Fibroblast of lung (primary cell): ENCODE measurements around the gene TBL1X. TPM values are rescaled to one million over a fixed set of nuclear protein-coding genes. Genes with fewer than 3 reads are reported as not detected.
A peak's percentile ranks its signal among the peaks of the same experiment; 100 is the strongest.

Source experiments
- DNase-seq, 2 donors: peaks; one replicate each; pipeline versions ENCODE4 v3.0.0 to v3.0.0-alpha.2; 2010; ENCODE audit warnings: low read depth in 2 of 2
- H2AFZ ChIP-seq: 2 replicates; pipeline ENCODE4 v1.5.1; 2012; ENCODE audit warnings: low read length, control low read depth, inconsistent platforms
- H3K27ac ChIP-seq: 2 replicates; pipeline ENCODE4 v1.5.1; 2011; ENCODE audit warnings: low read length, control low read depth; ENCODE audit not compliant: insufficient read depth
- H3K27me3 ChIP-seq: 2 replicates; pipeline ENCODE4 v1.5.1; 2011; ENCODE audit warnings: mild to moderate bottlenecking, low read length; ENCODE audit not compliant: control insufficient read depth, insufficient read depth
- H3K36me3 ChIP-seq: 2 replicates; pipeline ENCODE4 v1.5.1; 2011; ENCODE audit warnings: low read length; ENCODE audit not compliant: control insufficient read depth, insufficient read depth
- H3K4me1 ChIP-seq: 2 replicates; pipeline ENCODE4 v1.5.1; 2011; ENCODE audit warnings: low read length; ENCODE audit not compliant: control insufficient read depth, insufficient read depth; ENCODE audit errors: extremely low read depth
- H3K4me2 ChIP-seq: 2 replicates; pipeline ENCODE4 v1.5.1; 2011; ENCODE audit warnings: low read length, control low read depth; ENCODE audit not compliant: insufficient read depth; ENCODE audit errors: extremely low read depth
- H3K4me3 ChIP-seq, 4 experiments: fragments of 200-600 bp in 1 of 4; sonication (generic) in 1 of 4; replicated peaks in 1 of 4; 2 replicates each; pipeline ENCODE4 v1.5.1; 2011 to 2016; ENCODE audit warnings: low read length in 4 of 4, low read depth in 3 of 4, mild to moderate bottlenecking in 3 of 4, control low read depth in 2 of 4, inconsistent platforms in 1 of 4, mixed read lengths in 1 of 4; ENCODE audit not compliant: insufficient read depth in 1 of 4; ENCODE audit errors: control extremely low read depth in 1 of 4
- H3K79me2 ChIP-seq: 2 replicates; pipeline ENCODE4 v1.5.1; 2012; ENCODE audit warnings: mild to moderate bottlenecking, low read length, inconsistent platforms; ENCODE audit not compliant: control insufficient read depth, insufficient read depth
- H3K9ac ChIP-seq: 2 replicates; pipeline ENCODE4 v1.5.1; 2011; ENCODE audit warnings: mild to moderate bottlenecking, low read length, control low read depth; ENCODE audit not compliant: insufficient read depth
- H3K9me3 ChIP-seq: 2 replicates; pipeline ENCODE4 v1.5.1; 2012; ENCODE audit warnings: low read depth, low read length; ENCODE audit not compliant: control insufficient read depth, insufficient read depth
- H4K20me1 ChIP-seq: 2 replicates; pipeline ENCODE4 v1.5.1; 2011; ENCODE audit warnings: low read length; ENCODE audit not compliant: control insufficient read depth, insufficient read depth; ENCODE audit errors: extremely low read depth
- EZH2 ChIP-seq: IDR thresholded peaks from 2 replicates; pipeline ENCODE4 v1.5.1; 2012; ENCODE audit warnings: low read length, control low read depth, mild to moderate bottlenecking; ENCODE audit errors: missing control alignments
- polyA plus RNA-seq, 2 donors: library from polyadenylated mRNA; depleted of rRNA in 1 of 2; stranded (reverse) in 1 of 2; unstranded in 1 of 2; fragments of >200 nt; gene quantifications; 2 replicates each; pipeline ENCODE4 v1.2.1, GENCODE V29; 2011 to 2012; ENCODE audit warnings: missing spikeins in 1 of 2
- total RNA-seq: library from RNA; depleted of rRNA; stranded (reverse); fragments of >200 nt; gene quantifications from 2 replicates; pipeline ENCODE4 v1.2.1, GENCODE V29; 2014
- TF ChIP-seq, protein P1 (sequence below), 2 donors: IDR thresholded peaks in 1 of 2; conservative IDR thresholded peaks in 1 of 2; 1 replicate in 1 of 2; 2 replicates in 1 of 2; pipeline ENCODE4 v1.5.1; 2011 to 2012; ENCODE audit warnings: low read length in 2 of 2, control low read depth in 1 of 2, inconsistent platforms in 1 of 2, low read depth in 1 of 2, mild to moderate bottlenecking in 1 of 2

The TBL1X gene
- total and polyA plus RNA-seq, 2 donors (not counting 1 experiment from before 2014, with no cell fraction given): 25.8 to 29.4 TPM

DNA sequence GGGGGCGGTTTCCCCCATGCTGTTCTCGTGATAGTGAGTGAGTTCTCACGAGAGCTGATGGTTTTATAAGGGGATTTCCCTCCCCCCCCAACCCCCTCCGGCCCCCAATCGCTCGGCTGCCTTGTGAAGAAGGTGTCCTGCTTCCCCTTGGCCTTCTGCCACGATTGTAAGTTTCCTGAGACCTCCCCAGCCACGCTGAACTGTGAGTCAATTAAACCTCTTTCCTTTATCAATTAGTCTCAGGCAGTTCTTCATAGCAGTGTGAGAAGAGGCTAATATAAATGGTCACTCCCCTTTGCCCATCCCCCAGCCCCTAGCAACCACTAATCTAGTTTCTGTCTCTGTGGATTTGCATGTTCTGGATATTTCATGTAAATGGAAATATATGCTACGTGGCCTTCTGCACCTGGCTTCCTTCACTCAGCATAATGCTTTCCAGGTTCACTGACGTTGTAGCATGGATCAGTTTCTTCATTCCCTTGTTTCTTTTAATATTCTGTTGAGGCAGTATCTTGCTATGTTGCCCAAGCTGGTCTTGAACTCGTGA, 284.4 kb downstream of the TBL1X start:
- TF ChIP-seq, protein P1, sequence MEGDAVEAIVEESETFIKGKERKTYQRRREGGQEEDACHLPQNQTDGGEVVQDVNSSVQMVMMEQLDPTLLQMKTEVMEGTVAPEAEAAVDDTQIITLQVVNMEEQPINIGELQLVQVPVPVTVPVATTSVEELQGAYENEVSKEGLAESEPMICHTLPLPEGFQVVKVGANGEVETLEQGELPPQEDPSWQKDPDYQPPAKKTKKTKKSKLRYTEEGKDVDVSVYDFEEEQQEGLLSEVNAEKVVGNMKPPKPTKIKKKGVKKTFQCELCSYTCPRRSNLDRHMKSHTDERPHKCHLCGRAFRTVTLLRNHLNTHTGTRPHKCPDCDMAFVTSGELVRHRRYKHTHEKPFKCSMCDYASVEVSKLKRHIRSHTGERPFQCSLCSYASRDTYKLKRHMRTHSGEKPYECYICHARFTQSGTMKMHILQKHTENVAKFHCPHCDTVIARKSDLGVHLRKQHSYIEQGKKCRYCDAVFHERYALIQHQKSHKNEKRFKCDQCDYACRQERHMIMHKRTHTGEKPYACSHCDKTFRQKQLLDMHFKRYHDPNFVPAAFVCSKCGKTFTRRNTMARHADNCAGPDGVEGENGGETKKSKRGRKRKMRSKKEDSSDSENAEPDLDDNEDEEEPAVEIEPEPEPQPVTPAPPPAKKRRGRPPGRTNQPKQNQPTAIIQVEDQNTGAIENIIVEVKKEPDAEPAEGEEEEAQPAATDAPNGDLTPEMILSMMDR (conservative IDR thresholded peaks at IDR 0.05 in 1 of 2, IDR thresholded peaks at IDR 0.05 in 1 of 2; ENCODE audit: low read depth in 1 of 2, low read length in 2 of 2): no peak
- TF ChIP-seq EZH2: no peak
- H3K79me2 ChIP-seq: no peaks in the 10 kb centered on the region
- H3K9ac ChIP-seq: no peak overlapping the region
- H3K27ac ChIP-seq: no peak overlapping the region
- no peak overlapping the region for H2AFZ ChIP-seq
- no peaks in the 10 kb centered on the region for H3K9me3 ChIP-seq
- no peaks in the 10 kb centered on the region for H4K20me1 ChIP-seq
- no peaks in the 10 kb centered on the region for H3K4me1 ChIP-seq
- no peak overlapping the region for H3K4me3 ChIP-seq
- H3K4me2 ChIP-seq: no peak overlapping the region
- H3K36me3 ChIP-seq: no peaks in the 10 kb centered on the region
- no peaks in the 10 kb centered on the region for H3K27me3 ChIP-seq
- no peak for DNase-seq

DNA sequence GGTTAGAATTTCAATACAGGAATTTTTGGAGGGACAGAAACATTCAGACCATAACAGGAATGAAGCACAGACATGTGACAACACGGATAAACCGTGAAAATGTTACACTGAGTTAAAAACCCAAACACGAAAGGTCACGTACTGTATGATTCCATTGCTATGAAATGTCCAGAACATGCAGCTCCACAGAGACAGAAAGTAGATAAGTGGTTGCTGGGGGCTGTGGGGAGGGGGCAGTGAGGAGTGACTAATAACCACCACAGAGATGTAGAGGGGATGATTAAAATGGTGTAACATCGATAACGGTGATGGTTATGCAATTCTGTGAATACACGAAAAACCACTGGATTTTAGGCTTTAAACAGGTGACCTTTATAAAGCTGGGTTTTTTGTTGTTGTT, 292.5 kb downstream of the TBL1X start:
- no peak overlapping the region for H3K4me2 ChIP-seq
- no peaks in the 10 kb centered on the region for H3K79me2 ChIP-seq
- no peak overlapping the region for H2AFZ ChIP-seq
- H3K9ac ChIP-seq: no peak overlapping the region
- no peaks in the 10 kb centered on the region for H3K27me3 ChIP-seq
- no peaks in the 10 kb centered on the region for H4K20me1 ChIP-seq
- TF ChIP-seq, protein P1 (conservative IDR thresholded peaks at IDR 0.05 in 1 of 2, IDR thresholded peaks at IDR 0.05 in 1 of 2; ENCODE audit: low read depth in 1 of 2, low read length in 2 of 2): no peak
- TF ChIP-seq EZH2: no peak
- H3K36me3 ChIP-seq: no peaks in the 10 kb centered on the region
- no peaks in the 10 kb centered on the region for H3K9me3 ChIP-seq
- no peaks in the 10 kb centered on the region for H3K4me1 ChIP-seq
- no peak overlapping the region for H3K4me3 ChIP-seq
- DNase-seq: peak in 1 of 2 donors; percentile 12
- H3K27ac ChIP-seq: no peak overlapping the region

DNA sequence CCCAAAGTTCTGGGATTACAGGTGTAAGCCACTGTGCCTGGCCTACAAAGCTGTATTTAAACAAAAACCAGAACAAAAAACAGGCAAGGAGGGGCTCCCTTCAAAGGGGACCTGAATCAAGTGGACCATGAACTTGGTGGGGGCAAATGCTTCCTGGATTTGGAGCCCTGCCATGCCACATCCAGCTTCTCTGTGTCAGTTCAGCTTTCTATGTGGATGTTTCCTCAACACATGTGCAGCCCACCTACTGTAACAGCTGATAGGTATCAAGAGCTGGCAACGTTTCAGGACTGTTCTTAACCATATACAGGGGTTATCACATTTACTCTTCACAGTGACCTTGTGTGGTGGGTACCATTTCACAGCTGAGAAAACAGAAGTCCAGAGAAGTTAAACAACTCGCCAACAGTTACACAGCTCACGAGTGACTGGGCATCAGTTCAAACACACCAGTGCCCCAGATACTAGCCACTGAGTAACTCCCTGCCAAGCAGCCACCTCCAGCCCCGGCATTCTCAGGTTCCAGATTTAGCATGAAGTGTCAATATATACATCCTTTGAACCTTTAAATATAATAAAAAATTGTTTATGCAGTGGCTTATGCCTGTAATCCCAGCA, 293.3 kb downstream of the TBL1X start:
- Histone ChIP-seq H3K4me1 (no peaks in the 10 kb centered on the region), H3K9ac (no peak overlapping the region), H3K27ac (no peak overlapping the region), H3K27me3 (no peaks in the 10 kb centered on the region), H3K4me2 (no peak overlapping the region), H4K20me1 (no peaks in the 10 kb centered on the region), H3K79me2 (no peaks in the 10 kb centered on the region), H3K9me3 (no peaks in the 10 kb centered on the region), H2AFZ (no peak overlapping the region), H3K4me3 (no peak overlapping the region), H3K36me3 (no peaks in the 10 kb centered on the region)
- no peak for DNase-seq
- TF ChIP-seq, protein P1 (conservative IDR thresholded peaks at IDR 0.05 in 1 of 2, IDR thresholded peaks at IDR 0.05 in 1 of 2; ENCODE audit: low read depth in 1 of 2, low read length in 2 of 2): no peak
- no peak for TF ChIP-seq EZH2
